ENCODE measurements around the gene AQP5. TPM values are rescaled to one million over a fixed set of nuclear protein-coding genes. Genes with fewer than 3 reads are reported as not detected.

The AQP5 gene
- total RNA-seq (under 1 TPM; 0.20 to 0.99 TPM), polyA plus RNA-seq (ENCODE audit: insufficient read length in 2 of 2) (1 to 10 TPM; 1.8 to 2.4 TPM)
- long read RNA-seq, donor 1, partial matches to known transcripts: 0 of 2 reads
- long read RNA-seq, donor 1, other reads (novel, unspliced or antisense): 0 of 2 reads
- long read RNA-seq, donor 2, partial matches to known transcripts: 0 of 1 reads
- long read RNA-seq, donor 2, other reads (novel, unspliced or antisense): 0 of 1 reads
- long read RNA-seq, donor 3: 0 reads
- long read RNA-seq, donor 4, transcript AQP5-201 (4 exons, 1,450 nt): major isoform, 9 of 9 reads
- long read RNA-seq, donor 4, partial matches to known transcripts: 0 of 9 reads
- long read RNA-seq, donor 4, other reads (novel, unspliced or antisense): 0 of 9 reads

DNA sequence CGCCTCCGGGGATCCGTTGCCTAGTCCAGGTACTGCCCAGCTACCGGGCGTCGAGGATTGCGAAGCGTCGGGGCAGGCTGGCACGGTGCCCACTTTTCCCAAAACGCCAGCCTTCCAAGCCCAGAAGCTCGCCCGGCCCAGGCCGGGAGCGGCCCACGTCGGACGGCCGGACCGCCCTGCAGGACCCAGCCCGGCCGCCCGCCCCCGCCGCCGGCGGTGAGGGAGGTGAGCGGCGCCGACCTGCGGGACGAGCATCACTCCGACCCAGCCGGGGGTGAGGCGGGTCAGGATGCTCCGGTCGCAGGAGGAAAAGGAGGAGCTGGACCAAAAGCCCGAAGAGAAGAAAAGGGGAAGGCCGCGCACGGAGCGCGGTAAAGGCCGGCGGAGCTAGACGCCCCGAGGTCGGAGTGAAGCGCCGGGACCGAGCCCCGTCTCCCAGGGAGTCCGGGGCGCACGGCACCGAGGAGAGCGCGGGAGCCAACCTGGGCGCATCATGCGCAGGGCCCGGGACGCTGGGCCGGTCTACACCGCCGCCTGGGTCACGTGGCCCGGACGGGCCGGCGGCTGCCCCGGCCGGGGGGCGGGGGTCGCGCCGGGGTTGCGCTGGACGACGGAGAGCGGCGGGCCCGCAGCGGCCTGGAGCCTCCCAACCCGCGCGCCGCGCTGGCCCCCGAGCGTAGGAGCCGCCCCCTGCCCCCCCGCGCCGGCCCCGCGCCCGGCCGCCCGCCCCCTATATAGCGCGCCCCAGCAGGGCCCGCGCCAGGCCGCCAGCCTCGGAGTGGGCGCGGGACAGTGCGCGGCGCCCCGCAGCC, at the start of gene AQP5:
Gene AQP5 (plus strand): TSS at position 762 of the 812 bp plus-strand sequence. CDS start 146 bp downstream, outside the sequence.
- DNase-seq (ENCODE audit: low read depth in 4 of 6, low spot score in 6 of 6): no peak
- Histone ChIP-seq H3K27me3 (ENCODE audit: control insufficient read depth, insufficient read depth, low read length) (peaks cover 46% of the 10 kb centered on the region), H3K9me3 (ENCODE audit: control insufficient read depth, insufficient read depth, low read length) (no peaks in the 10 kb centered on the region), H3K36me3 (ENCODE audit: control insufficient read depth, insufficient read depth, low read length) (no peaks in the 10 kb centered on the region), H3K4me1 (ENCODE audit: control insufficient read depth, insufficient read depth, low read length) (peaks cover 35% of the 10 kb centered on the region), H3K27ac (ENCODE audit: low read depth, low read length) (no peak within 1 kb of the TSS), H3K4me3 (ENCODE audit: low read depth, low read length) (no peak within 1 kb of the TSS)
- WGBS (ENCODE audit: insufficient coverage): 3% methylated on average over 99 of the region's 111 CpGs

- DNase-seq (ENCODE audit: low read depth in 4 of 6, low spot score in 6 of 6): no peak
- peaks cover 34% of the 10 kb centered on the region for H3K4me1 ChIP-seq (ENCODE audit: control insufficient read depth, insufficient read depth, low read length)
- H3K4me3 ChIP-seq (ENCODE audit: low read depth, low read length): no peak overlapping the region
- H3K36me3 ChIP-seq (ENCODE audit: control insufficient read depth, insufficient read depth, low read length): peaks cover 2% of the 10 kb centered on the region
- WGBS (ENCODE audit: insufficient coverage): 78% methylated on average over 11 of the region's 16 CpGs
- no peaks in the 10 kb centered on the region for H3K27me3 ChIP-seq (ENCODE audit: control insufficient read depth, insufficient read depth, low read length)
- no peaks in the 10 kb centered on the region for H3K9me3 ChIP-seq (ENCODE audit: control insufficient read depth, insufficient read depth, low read length)
- no peak overlapping the region for H3K27ac ChIP-seq (ENCODE audit: low read depth, low read length)
Measured at GRCh38 chr12:49912345-49913255, 49.1 kb upstream of the AQP5 start.

DNA sequence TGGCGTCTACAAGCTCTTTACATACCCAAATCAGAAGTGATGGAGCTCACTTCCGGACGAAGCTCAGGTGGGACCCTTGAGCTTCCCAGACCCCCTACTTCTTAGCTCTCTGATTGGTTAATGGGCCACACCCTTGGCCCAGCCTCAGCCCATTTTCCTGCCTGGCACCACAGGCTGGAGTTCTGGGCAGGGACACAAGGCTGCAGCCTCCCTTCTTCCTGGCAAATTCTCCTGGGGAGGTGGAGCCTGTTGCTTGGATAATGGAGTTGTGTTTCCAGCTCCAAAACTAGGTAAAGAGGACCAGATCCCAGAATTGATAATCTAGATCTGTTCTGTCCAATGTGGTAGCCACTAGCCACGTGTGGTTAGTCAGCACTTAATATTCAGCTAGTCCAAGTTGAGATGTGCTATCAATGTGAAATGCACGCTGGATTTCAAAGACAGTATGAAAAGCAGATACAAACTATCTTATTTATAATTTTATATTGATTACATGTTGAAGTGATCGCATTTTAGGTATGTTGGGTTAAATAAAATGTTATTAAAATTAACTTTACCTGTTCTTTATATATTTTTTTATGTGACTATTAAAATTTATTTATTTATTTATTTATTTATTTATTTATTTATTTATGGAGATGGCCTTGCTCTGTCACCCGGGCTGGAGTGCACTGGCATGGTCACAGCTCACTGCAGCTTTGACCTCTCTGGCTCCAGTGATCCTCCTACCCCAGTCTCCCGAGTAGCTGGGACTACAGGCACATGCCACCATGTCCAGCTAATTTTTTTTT, 45.3 kb upstream of the AQP5 start:
- Histone ChIP-seq H3K36me3 (ENCODE audit: control insufficient read depth, insufficient read depth, low read length) (no peaks in the 10 kb centered on the region), H3K4me3 (ENCODE audit: low read depth, low read length) (no peak overlapping the region), H3K9me3 (ENCODE audit: control insufficient read depth, insufficient read depth, low read length) (no peaks in the 10 kb centered on the region), H3K27me3 (ENCODE audit: control insufficient read depth, insufficient read depth, low read length) (no peaks in the 10 kb centered on the region), H3K27ac (ENCODE audit: low read depth, low read length) (no peak overlapping the region), H3K4me1 (ENCODE audit: control insufficient read depth, insufficient read depth, low read length) (peaks cover 25% of the 10 kb centered on the region)
- no peak for DNase-seq (ENCODE audit: low read depth in 4 of 6, low spot score in 6 of 6)
- WGBS (ENCODE audit: insufficient coverage): 94% methylated on average over 2 of the region's 8 CpGs

DNA sequence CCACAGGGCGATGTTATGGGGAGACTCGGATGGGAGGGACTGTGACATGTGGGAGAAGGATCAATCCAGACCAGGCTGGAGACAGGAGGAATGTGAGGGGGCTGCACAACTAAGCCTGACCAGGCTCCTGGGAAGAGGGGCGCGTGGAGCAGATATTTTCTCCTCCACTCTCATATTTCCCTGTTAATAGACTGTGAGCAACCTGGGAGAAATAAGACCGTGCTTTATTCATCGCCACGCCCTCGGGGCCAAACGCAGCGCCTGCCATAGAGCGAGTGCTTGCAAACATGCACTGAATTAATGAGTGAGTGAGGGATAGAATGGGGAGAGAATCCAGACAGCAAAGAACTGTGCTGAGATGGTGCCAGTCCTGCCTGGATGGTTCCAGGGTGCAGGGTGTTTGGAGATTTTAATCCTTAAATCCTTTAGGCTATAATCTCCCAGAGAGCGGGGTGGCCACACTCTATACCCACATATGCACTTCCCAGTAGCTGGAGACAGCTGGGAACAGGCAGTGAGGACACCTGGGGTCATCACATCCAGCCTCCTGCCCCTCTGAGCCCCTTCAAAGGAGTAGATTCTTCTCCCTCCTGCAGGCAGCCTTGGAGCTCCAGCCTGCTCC, 44.4 kb upstream of the AQP5 start:
- H3K27ac ChIP-seq (ENCODE audit: low read depth, low read length): no peak overlapping the region
- 31% methylated on average over 8 of the region's 12 CpGs for WGBS (ENCODE audit: insufficient coverage)
- peak in 2 of 6 donors; percentile 17 to 82 for DNase-seq (ENCODE audit: low read depth in 4 of 6, low spot score in 6 of 6)
- H3K36me3 ChIP-seq (ENCODE audit: control insufficient read depth, insufficient read depth, low read length): no peaks in the 10 kb centered on the region
- no peaks in the 10 kb centered on the region for H3K9me3 ChIP-seq (ENCODE audit: control insufficient read depth, insufficient read depth, low read length)
- peaks cover 25% of the 10 kb centered on the region for H3K4me1 ChIP-seq (ENCODE audit: control insufficient read depth, insufficient read depth, low read length)
- H3K27me3 ChIP-seq (ENCODE audit: control insufficient read depth, insufficient read depth, low read length): no peaks in the 10 kb centered on the region
- H3K4me3 ChIP-seq (ENCODE audit: low read depth, low read length): no peak overlapping the region

DNA sequence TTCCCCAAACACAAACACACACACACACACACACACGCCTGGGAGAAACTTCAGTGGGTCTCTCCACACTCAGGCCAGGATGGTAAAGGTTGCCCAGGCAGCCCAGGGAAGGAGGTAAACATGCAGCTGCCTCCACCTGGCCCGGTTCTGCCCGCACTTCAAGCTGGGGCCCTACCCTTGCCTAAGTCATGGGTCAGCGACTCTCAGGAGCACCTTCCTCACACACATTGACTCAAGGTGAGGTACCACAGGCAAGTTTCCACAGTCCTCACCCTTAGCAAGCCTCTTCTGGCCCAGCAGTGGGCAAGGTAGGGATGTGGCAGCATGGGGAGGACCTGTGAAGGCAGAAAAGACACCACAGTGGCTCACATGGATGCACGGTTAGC, 43.9 kb upstream of the AQP5 start:
- Histone ChIP-seq H3K36me3 (ENCODE audit: control insufficient read depth, insufficient read depth, low read length) (no peaks in the 10 kb centered on the region), H3K4me1 (ENCODE audit: control insufficient read depth, insufficient read depth, low read length) (peaks cover 25% of the 10 kb centered on the region), H3K27me3 (ENCODE audit: control insufficient read depth, insufficient read depth, low read length) (no peaks in the 10 kb centered on the region), H3K27ac (ENCODE audit: low read depth, low read length) (no peak overlapping the region), H3K9me3 (ENCODE audit: control insufficient read depth, insufficient read depth, low read length) (no peaks in the 10 kb centered on the region), H3K4me3 (ENCODE audit: low read depth, low read length) (no peak overlapping the region)
- no peak for DNase-seq (ENCODE audit: low read depth in 4 of 6, low spot score in 6 of 6)
- WGBS (ENCODE audit: insufficient coverage): 73% methylated on average over 3 of the region's 5 CpGs

GRCh38 chr12:49920241-49920914, 41.3 kb upstream of the AQP5 start:
- DNase-seq (ENCODE audit: low read depth in 4 of 6, low spot score in 6 of 6): no peak
- Histone ChIP-seq H3K9me3 (ENCODE audit: control insufficient read depth, insufficient read depth, low read length) (no peaks in the 10 kb centered on the region), H3K36me3 (ENCODE audit: control insufficient read depth, insufficient read depth, low read length) (no peaks in the 10 kb centered on the region), H3K27me3 (ENCODE audit: control insufficient read depth, insufficient read depth, low read length) (no peaks in the 10 kb centered on the region), H3K4me3 (ENCODE audit: low read depth, low read length) (no peak overlapping the region), H3K4me1 (ENCODE audit: control insufficient read depth, insufficient read depth, low read length) (peaks cover 13% of the 10 kb centered on the region), H3K27ac (ENCODE audit: low read depth, low read length) (no peak overlapping the region)
- WGBS (ENCODE audit: insufficient coverage): 90% methylated on average over 6 of the region's 12 CpGs

DNA sequence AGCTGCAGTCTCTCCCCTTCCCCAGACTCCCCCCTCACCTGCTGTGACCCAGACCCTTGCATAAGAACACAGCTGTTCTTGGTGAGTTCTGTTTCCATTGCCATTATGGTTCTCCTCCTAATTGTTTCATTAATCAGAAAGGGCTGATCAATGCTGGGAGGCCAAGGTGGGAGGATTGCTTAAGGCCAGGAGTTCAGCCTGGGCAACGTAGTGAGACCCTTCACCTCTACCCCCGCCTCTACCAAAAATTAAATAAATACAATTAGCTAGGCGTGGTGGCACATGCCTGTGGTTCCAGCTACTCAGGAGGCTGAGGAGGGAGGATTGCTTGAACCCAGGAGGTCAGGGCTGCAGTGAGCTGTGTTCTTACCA, 40.8 kb upstream of the AQP5 start:
- H3K27ac ChIP-seq (ENCODE audit: low read depth, low read length): no peak overlapping the region
- H3K4me3 ChIP-seq (ENCODE audit: low read depth, low read length): no peak overlapping the region
- no peaks in the 10 kb centered on the region for H3K9me3 ChIP-seq (ENCODE audit: control insufficient read depth, insufficient read depth, low read length)
- WGBS (ENCODE audit: insufficient coverage): 88% methylated on average over 1 of the region's 3 CpGs
- DNase-seq (ENCODE audit: low read depth in 4 of 6, low spot score in 6 of 6): no peak
- no peaks in the 10 kb centered on the region for H3K27me3 ChIP-seq (ENCODE audit: control insufficient read depth, insufficient read depth, low read length)
- no peaks in the 10 kb centered on the region for H3K36me3 ChIP-seq (ENCODE audit: control insufficient read depth, insufficient read depth, low read length)
- H3K4me1 ChIP-seq (ENCODE audit: control insufficient read depth, insufficient read depth, low read length): peaks cover 13% of the 10 kb centered on the region

- no peaks in the 10 kb centered on the region for H3K36me3 ChIP-seq (ENCODE audit: control insufficient read depth, insufficient read depth, low read length)
- no peaks in the 10 kb centered on the region for H3K9me3 ChIP-seq (ENCODE audit: control insufficient read depth, insufficient read depth, low read length)
- H3K4me1 ChIP-seq (ENCODE audit: control insufficient read depth, insufficient read depth, low read length): peaks cover 13% of the 10 kb centered on the region
- DNase-seq (ENCODE audit: low read depth in 4 of 6, low spot score in 6 of 6): no peak
- H3K4me3 ChIP-seq (ENCODE audit: low read depth, low read length): no peak overlapping the region
- H3K27me3 ChIP-seq (ENCODE audit: control insufficient read depth, insufficient read depth, low read length): no peaks in the 10 kb centered on the region
- no peak overlapping the region for H3K27ac ChIP-seq (ENCODE audit: low read depth, low read length)
- WGBS (ENCODE audit: insufficient coverage): 100% methylated on average over 2 of the region's 3 CpGs
Measured at GRCh38 chr12:49921299-49921698, 40.4 kb upstream of the AQP5 start.

Measured in spinal cord (tissue), 10 donors.